ENCODE data around the gene SUMO3.

The SUMO3 gene

DNA sequence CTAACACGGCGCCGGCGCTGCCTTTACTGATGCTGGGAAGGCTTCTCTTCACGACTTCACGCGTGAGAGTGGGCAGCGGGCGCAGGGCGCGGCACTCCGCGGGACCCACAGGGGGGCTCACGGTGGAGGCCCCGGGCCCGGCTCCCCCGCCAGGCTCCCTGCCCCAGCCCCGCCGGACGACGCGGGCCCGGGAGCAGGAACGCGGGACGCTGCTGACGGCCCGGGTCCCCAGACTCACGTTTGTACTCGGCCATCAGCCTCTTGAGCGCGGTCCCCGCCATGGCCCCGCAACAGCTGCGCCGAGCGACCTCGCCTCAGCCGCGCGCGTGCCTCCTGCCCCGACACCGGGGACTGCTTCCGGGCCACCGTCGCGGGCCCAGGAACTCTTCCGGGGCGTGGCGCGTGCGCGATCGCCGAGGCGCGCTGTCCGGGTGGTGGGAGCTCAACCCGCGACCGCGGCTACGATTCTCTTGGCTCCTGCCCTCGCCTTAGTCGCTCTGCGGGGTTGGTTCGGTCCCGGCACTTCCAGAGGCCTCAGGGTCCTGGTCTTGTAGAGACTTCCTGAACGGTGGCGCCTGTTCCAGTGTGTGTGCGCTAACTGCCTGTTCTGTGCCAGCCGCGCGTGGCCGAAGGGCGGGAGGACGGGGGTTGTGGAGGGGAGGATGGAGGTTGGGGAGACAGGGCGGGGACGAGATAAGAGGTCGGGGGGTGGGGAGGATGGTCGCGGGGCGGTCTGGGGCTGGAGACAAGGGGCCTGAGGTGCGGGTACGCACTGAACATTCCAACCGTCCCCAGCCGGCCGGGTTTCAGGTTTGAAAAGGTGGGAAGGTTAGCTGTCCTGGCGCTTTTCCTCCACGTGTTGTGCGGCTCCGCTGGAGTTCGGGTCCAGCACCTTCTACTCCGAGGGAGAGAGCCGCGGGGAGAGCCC is 16.1 kb downstream of the SUMO3 start, which contains the start of gene UBE2G2:
Gene UBE2G2 (minus strand): TSS at position 353 of the 928 bp plus-strand sequence. CDS start 72 bp downstream, at position 281.
- peak; percentile 89 for DNase-seq (ENCODE audit: low spot score)

DNA sequence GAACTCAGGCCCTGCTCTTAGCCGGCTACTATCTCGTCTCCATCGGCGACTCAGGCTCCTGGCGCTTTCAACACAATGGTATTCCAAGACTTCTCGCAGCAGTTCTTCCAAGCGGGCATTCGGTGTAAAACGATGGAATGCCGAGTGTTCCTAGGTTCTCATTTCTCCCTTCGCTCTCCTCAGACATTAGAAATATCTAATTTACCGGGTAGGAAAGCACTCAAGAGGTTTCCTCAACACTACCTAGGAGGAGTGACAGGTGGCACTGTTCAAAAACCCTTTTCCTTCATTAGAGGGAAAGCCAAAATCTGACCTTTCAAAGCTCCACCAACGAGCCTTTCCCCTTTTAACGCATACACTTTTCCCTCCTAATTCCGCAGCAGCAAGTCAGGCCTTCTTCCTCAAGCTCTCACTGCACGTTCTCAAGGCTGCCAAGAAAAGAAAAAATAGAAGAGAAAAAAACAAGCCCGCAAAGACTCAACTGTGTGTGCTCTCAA is 16.8 kb downstream of the SUMO3 start:
- peak; percentile 49 for DNase-seq (ENCODE audit: low spot score)

DNA sequence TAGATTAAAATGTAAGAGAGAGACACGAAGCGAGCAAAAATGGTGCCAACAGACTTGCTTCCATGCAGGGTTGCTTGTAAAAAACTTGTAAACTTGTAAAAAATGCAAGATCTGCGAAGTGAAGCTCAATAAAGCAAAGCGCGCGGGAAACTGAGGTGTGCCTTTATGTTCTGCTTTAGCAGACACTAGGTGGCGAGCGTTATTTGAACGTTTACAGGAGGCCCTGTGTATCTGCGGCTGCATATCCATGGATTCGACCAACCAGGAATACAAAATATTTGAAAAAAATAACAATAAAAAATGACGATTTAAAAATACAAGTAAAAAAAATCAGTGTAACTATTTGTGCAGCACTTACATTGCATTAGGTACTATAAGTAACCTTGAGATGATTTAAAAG is 17.8 kb downstream of the SUMO3 start:
- no peak for DNase-seq (ENCODE audit: low spot score)

DNA sequence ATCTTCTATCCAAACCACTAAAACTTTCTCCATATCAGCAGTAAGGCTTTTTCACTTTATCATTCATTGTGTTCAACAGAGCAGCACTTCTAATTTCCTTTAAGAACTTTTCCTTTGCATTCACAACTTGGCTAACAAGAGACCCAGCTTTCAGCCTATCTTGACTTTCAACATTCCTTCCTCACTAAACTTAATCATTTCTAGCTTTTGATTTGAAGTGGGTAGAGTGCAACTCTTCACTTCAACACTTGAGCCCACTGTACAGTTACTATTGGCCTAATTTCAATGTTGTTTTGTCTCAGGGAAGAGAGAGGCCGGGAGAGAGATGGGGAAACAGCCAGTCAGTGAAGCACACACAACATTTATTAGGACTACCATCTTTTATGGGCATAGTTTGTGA is 18.2 kb downstream of the SUMO3 start:
- DNase-seq (ENCODE audit: low spot score) = no peak

DNA sequence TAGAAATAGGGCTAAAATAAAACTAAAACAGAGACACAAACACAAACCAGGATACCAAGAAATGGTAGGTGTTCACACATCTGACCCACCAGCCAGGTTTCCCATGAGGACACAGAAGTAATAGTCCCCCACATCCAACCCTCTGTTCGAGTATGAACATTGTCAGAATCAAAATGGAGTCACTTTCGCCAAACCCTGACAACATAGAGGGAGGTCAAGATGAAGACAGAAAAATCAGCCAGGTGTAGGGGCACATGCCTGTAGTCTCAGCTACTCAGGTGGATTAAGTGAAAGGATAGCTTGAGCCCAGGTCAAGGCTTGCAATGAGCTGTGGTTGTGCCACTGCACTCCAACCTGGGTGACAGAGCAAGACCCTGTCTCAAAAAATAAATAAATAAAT is 20.1 kb downstream of the SUMO3 start:
- DNase-seq (ENCODE audit: low spot score) = no peak

DNA sequence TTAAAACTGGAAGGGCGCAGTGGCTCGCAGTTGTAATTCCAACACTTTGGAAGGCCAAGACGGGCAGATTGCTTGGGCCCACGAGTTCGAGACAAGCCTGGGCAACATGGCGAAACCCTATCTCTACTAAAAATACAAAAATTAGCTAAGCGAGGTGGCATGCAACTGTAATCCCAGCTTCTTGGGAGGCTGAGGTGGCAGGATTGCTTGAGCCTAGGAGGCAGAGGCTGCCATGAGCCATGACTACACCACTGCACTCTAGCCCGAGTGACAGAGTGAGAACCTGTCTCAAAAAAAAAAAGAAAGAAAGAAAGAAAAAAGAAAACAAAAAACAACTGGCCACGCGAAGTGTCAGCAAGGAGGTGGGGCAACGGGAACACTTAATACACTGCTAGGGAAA is 22.5 kb downstream of the SUMO3 start:
- no peak for DNase-seq (ENCODE audit: low spot score)

DNA sequence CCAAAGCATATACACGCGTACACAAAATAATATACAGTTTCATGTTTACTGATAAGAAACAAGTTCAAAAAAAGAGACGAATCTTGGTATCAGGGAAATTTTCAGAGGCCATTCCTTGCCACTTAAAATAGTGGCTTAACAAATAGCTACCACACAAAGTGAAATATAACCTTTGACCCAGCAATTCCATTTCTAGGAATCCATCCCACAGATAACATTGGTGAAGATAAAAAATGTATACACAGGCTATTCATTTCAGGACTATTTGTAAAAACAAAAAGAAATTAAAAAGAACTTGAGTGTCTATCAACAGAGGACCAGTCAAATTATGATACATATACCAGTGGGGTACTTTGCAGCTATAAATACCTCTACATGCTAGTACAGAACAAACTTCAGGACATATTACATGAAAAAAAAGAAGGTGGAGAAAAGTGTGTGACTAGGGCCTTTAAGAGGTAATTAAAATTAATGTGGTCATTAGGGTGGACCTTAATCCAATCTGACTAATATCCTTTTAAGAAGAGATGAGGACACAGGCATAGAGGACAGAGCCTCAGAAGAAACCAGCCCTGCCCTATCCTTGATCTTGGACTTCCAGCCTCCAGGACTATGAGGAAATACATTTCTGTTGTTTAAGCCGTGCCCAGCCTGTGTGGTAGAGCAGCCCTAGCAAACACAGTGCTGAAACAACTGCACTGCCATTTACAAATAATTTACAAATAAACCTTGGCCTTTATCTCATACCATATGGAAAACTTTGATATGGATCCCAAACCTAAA is 24.1 kb downstream of the SUMO3 start:
- no peak for DNase-seq (ENCODE audit: low spot score)

DNA sequence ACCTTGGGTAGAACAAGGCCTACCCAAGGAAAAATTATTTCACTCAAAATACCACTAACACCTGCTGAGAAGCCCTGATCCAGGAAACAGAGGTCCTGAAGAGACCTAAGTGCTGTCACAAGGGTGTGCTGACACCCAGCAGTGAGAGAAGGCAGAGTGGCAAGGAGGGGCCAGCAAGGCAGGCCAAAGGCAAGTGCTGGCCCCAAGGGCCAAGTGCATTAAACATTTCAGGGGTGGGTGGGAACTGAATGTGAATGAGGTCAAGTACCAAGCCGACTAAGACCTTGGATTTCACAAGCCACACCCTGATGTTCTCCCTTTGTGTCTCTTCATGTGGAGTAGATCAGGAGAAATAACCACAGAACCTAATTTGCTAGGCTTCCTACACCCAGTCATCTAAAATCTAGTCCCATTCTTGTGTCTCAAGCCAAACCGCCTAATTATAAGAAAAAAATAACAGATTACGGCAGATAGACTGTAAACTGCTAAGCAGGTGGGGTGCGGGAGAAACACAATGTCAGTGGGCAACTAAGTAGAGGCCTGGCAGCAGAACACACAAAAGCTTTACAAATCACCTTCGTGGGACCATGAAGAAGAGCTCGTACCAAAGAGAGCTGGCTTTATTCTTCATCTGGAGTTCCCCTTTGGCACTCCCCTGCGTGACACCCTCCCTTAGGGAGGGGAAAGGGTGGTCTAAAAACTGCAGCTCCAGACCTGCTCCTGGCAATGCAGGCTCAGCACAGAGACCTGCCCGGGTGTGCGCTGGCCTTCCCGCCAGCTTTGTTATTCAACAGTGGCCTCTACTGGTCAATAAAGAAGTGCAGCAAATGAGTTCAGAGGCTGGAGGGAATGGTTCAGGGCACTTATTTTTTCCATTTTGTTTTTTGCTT is 24.9 kb downstream of the SUMO3 start:
- DNase-seq (ENCODE audit: low spot score) = peak; percentile 55

DNA sequence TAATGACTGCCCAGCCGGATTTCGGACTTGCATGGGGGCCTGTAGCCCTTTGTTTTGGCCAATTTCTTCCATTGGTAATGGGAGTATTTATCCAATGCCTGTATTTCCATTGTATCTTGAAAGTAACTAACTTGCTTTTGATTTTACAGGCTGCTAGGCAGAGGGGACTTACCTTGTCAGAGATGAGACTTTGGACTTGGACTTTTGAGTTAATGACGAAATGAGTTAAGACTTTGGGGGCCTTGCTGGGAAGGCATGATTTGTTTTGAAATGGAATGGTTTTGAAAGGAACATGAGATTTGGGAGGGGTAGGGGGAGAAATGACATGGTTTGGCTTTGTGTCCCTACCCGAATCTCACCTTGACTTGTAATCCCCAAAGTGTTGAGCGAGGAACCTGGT is 25.9 kb downstream of the SUMO3 start:
- DNase-seq (ENCODE audit: low spot score) = no peak

DNA sequence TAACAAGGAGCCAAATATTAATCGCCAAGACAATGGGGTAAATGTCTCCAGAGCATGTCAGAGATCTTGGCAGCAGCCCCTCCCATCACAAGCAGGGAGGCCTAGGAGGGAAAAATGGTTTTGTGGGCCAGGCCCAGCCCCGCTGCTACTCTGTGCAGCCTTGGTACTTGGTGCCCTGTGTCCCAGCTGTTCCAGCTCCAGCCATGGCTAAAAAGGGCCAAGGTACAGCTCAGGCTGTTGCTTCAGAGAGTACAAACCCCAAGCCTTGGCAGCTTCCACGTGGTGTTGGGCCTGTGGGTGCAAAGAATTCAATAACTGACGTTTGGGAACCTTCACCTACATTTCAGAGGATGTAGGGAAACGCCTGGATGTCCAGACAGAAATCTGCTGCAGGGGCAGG is 26.6 kb downstream of the SUMO3 start:
- DNase-seq (ENCODE audit: low spot score) = no peak

DNA sequence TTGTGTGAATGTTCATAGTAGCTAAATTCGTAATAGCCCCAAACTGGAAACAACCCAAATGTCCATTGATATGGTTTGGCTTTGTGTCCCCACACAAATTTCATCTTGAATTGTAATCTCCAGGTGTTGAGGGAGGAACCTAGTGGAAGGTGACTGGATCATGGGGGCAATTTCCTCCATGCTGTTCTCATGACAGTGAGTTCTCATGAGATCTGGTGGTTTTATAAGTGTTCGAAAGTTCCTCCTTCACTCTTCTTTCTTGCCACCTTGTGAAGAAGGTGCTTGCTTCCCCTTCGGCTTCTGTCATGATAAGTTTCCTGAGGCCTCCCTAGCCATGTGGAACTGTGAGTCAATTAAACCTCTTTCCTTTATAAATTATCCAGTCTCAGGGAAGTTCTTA is 27.5 kb downstream of the SUMO3 start:
- DNase-seq (ENCODE audit: low spot score) = no peak

DNA sequence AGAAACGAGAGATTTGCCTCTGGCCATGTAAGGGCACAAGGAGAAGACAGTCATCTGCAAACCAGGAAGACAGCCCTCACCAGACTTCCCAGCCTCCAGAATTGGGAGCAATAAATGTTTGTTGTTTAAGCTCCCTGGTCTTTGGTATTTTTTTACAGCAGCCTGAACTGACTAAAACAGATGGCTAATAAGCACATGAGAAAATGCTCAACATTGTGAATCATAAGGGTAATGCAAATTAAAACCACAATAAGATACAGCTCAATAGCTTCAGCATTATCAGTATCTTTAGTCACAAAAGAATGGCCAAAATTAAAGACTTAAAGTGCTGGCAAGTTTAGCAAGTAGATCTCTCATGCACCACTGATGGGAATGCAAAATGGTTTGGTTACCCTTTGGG is 28.0 kb downstream of the SUMO3 start:
- no peak for DNase-seq (ENCODE audit: low spot score)

DNA sequence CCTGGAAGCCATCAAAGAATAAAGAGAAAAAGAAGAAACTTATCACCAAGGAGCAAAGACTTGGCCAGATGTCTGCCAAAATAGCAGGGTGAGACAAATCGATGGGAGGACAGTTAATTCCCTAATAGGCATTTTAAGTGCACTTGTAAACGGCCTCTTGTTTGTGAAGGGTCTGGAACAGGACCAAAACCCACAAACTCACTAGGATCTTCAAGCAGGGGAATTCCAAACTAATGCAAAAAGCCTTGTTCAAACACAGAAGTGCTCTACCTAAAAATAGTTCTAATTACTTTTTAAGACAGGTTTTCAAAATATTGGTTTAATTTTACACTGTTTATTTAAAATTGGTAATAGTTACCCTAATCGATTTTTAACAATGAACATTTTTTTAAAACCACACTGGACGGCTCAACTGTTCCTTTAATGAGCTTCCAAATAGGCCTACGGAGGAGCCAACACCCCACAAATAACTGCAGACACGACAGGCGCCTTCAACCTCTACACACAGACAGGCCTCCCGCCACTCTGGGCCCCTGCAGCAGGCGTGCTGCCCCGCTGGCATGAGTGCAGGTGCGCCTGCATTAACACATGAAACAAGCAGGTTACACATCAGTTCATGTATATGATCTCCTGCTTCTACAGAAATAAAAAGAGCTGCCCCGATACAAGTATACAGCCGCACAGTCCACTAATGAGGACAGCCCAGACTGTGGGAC is 32.1 kb downstream of the SUMO3 start:
- no peak for DNase-seq (ENCODE audit: low spot score)

DNA sequence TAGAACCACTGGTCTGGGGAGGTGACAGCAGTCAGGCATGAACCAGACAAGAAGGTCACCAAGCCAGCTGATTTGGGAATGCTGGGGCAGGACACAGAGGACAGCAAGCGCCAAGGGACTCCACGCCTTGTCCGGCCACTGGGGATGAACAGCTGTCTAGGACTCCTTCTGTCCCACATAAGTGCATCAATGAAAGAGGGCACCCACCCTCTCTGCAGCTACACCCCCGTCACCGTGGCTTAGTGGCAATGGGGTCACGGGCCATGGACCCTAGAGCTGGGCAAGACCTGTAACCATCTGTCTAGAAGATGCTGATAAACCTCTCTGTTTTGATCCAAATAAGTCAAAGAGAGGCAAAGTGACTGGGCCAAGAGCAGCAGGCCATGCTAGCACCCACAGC is 33.1 kb downstream of the SUMO3 start:
- DNase-seq (ENCODE audit: low spot score) = no peak

DNA sequence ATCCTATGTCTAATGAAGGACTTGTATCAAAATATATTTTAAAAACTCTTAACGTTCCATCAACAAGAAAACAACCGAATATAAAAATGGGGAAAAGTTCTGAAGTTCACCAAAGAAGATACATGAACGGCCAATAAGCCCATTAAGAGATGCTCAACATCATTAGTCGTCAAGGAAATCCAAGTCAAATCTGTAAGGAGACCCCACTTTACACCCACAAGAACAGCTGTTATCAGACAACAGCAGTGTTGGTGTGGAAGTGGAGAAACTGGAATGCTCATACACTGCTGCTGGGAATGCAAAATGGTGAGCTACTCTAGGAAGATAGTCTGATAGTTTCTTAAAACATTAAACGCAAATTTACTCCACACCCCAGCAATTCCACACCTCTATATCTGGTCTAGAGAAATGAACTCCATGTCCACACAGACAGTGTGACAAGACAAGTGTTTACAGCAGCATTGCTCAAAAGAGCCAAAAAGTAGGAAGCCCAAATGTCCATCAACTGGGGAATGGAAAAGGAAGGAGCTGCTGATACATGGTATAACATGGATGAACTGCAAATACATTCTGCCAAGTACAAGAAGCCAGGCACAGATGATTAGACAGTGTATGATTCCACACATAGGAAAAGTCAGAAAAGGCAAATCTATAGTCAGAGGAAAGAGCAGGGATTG is 34.7 kb downstream of the SUMO3 start:
- no peak for DNase-seq (ENCODE audit: low spot score)

DNA sequence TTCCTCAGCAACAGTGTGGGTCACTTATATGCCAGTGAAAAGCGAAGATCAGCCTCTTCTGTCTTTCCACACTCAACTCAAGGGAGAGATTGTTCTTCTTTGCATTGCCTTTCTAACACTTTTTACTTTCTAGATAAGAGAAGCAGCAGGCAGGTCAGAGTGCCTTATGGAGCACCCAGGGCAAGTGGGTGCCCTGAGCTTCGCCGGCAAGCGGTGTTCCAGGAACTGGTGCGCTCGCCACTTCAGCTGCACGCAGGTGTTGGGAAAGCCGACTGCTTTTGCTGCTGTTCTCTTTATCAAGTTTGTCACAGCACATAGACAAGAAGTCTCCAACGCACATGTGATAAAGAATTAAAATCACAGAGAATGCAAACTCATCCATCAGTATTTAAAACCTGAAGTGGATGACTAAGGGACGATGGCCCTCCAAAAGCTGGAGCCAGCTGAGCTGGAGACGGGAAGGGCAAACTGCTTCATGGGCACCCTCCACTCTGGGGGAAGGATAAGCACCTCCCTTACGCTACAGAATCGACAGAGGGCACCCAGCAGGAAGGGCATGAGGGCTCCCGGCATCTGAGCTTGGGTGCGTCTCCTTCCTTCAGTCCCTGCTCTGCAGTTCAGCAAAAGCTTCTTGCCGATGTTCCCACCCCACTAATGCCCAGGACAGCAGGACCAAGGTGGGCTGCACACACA is 36.9 kb downstream of the SUMO3 start:
- no peak for DNase-seq (ENCODE audit: low spot score)

DNA sequence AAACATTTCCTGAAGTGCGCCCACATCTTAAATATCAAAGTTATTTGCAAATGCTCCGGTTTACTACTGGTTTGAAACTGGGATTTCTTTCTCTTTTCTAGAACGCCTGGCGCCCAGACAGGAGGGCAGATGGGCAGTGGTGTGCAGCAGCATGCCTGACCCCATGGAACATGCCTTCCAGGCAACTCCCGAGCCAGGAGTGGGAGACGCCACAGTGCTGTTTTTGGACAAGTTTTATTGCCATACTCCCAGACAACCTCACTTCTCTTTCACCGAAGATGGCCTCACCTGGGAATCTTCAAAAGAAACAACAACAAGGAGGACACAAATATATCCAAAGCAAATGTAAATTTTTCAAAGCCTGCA is 37.7 kb downstream of the SUMO3 start:
- DNase-seq (ENCODE audit: low spot score) = no peak

DNA sequence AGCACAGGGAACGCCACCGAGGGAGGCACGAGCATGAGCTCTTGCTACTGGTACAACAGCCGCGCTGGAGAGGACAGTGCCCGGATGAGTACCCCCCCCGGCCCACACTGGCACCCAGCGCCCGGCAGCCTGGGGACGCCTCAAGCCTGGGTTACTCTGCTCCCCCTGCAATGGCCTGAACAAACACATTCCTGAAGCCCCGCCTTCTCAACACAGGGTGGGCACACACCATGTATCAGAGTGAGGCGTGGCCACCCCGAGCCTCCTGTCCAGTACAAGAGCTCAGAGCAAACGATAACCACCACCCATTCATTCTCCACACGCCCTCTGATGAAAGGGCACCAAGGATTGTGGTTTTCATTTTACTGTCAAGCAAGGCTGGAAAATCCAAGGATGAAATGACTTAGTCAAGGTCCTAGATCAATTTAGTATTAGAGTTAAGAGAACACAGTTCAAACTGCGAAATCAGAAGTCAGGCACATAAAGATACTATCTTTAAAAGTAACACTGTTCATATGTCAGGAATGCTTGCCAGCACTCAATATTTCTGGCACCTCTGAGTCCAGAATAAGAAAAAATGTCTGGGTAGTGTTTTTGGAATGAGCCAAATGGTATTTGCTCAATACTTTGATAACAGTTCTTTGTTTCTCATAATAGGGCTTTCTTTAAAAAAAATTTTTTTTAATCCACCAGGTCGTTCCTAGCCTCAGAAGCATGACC is 38.3 kb downstream of the SUMO3 start:
- no peak for DNase-seq (ENCODE audit: low spot score)

DNA sequence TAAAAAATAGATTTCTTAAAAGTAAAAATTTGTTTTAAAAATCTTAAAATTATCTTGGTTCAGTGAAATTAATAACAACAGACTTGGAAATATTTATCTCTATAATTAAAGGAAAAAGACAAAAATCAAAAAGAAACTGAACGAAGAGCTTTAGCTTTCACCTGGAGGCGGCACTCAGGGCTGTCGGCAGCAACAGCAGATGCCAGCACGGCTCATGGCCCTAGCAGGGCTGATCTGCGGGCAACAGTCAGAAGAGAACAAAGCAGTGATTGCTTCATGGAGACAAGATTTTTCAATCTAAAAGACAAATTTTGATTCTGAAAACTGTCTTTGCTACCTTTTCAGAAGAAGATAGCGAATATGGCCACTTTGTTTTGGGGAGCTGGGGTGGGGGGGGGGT is 38.9 kb downstream of the SUMO3 start:
- no peak for DNase-seq (ENCODE audit: low spot score)

Data from activated CD4-positive, alpha-beta T cell treated with anti-CD3 and anti-CD28 coated beads, Interleukin-2, Interleukin-4, amounts not matched to agents 100 ng/mL and 50 ng/mL, durations not matched to agents 16 hours and 8 hours (primary cell).